Measurements from ENCODE around the gene RDH12.

DNA sequence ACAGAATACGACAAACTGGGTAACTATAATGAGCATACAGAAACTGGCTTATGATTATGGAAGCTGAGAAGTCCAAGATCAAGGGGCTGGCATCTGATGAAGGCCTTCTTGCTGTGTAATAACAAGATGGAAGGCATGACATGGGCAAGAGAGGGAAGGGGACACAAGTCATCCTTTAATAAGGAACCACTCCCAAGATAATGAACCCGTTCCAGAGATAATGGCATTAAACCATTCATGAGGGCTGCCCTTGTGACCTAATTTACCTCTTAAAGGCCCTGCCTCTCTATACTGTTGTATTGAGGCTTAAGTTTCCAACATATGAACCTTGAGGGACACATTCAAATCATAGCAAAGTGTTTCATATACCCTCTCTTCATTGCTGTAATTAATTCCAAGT lies 22.7 kb upstream of the RDH12 start:
- TF ChIP-seq EZH2phosphoT487 (IDR thresholded peaks at IDR 0.05; ENCODE audit: insufficient read depth, low read depth) (no peak), EZH2 (IDR thresholded peaks at IDR 0.05; ENCODE audit: insufficient read depth, poor library complexity, severe bottlenecking) (no peak)
